ENCODE measurements around the gene SGCG.

DNA sequence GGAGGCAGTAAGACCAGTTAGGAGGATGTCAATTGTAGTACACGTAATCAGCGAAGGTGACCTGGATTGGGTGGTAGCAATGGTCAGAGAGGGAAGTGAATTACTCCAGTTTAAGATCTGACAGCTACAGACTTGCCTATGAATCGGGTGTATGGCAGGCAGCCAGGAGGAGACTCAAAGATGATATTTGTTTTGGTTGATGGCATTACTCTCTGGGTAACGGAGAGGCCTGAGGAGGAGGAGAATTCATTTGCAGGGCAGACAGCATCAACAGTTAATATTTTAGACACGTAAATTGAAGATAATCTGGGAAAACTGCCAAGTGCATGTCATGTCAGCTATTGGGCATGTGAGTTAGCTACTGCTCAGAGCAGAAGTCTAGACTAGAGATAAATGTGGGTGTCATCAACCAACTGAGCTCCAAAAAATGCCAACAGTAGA, 109.2 kb downstream of the SGCG start:
- TF ChIP-seq, protein P1, sequence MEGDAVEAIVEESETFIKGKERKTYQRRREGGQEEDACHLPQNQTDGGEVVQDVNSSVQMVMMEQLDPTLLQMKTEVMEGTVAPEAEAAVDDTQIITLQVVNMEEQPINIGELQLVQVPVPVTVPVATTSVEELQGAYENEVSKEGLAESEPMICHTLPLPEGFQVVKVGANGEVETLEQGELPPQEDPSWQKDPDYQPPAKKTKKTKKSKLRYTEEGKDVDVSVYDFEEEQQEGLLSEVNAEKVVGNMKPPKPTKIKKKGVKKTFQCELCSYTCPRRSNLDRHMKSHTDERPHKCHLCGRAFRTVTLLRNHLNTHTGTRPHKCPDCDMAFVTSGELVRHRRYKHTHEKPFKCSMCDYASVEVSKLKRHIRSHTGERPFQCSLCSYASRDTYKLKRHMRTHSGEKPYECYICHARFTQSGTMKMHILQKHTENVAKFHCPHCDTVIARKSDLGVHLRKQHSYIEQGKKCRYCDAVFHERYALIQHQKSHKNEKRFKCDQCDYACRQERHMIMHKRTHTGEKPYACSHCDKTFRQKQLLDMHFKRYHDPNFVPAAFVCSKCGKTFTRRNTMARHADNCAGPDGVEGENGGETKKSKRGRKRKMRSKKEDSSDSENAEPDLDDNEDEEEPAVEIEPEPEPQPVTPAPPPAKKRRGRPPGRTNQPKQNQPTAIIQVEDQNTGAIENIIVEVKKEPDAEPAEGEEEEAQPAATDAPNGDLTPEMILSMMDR (IDR thresholded peaks at IDR 0.05) = no peak
- no peak for TF ChIP-seq POLR2AphosphoS5 (IDR thresholded peaks at IDR 0.05)
- no peak for TF ChIP-seq EP300 (IDR thresholded peaks at IDR 0.05)
- no peak for TF ChIP-seq POLR2A (IDR thresholded peaks at IDR 0.05)

Measured in sigmoid colon (tissue), 4 donors.